Measurements from ENCODE around the gene ANKMY1. TPM values are rescaled to one million over a fixed set of nuclear protein-coding genes. Genes with fewer than 3 reads are reported as not detected.

Gene ANKMY1
- total and polyA plus RNA-seq, 2 experiments from 2014 or later: 2.3 to 8.9 TPM

- Histone ChIP-seq H3K27ac (ENCODE audit: low read depth) (no peak overlapping the region), H2AFZ (no peak overlapping the region), H4K20me1 (replicated peaks; ENCODE audit: insufficient read depth) (peaks cover 3% of the 10 kb centered on the region), H3K4me2 (no peak overlapping the region), H3K79me2 (replicated peaks; ENCODE audit: insufficient read depth) (peaks cover 10% of the 10 kb centered on the region), H3K4me1 (ENCODE audit: insufficient read depth) (no peaks in the 10 kb centered on the region), H3K9me2 (ENCODE audit: insufficient read depth) (no peaks in the 10 kb centered on the region), H3F3A (replicated peaks; ENCODE audit: low read depth) (no peaks in the 10 kb centered on the region), H3K4me3 (no peak overlapping the region), H3K36me3 (ENCODE audit: insufficient read depth) (no peaks in the 10 kb centered on the region), H3K27me3 (ENCODE audit: insufficient read depth) (no peaks in the 10 kb centered on the region)
- no peak overlapping the region for H3K27ac Mint-ChIP-seq
- no peak overlapping the region for H3K4me3 Mint-ChIP-seq
- no peaks in the 10 kb centered on the region; the same call in 2 of the 3 replicates for H3K4me1 Mint-ChIP-seq
- H3K9me3 Mint-ChIP-seq: no peaks in the 10 kb centered on the region
- peaks cover 2% of the 10 kb centered on the region; the same call in 2 of the 3 replicates for H3K36me3 Mint-ChIP-seq (ENCODE audit: low read depth)
- DNase-seq (ENCODE audit: low spot score): no peak
- peaks cover 1% of the 10 kb centered on the region for H3K27me3 Mint-ChIP-seq (ENCODE audit: insufficient read depth, low read depth, poor library complexity)
- no peak for ATAC-seq
- TF ChIP-seq JUNB (IDR thresholded peaks at IDR 0.05; ENCODE audit: unreplicated experiment) (no peak), NANOG (IDR thresholded peaks at IDR 0.05; ENCODE audit: borderline replicate concordance) (no peak)
Observed at GRCh38 chr2:240596491-240596931, 38.7 kb upstream of the ANKMY1 start.

DNA sequence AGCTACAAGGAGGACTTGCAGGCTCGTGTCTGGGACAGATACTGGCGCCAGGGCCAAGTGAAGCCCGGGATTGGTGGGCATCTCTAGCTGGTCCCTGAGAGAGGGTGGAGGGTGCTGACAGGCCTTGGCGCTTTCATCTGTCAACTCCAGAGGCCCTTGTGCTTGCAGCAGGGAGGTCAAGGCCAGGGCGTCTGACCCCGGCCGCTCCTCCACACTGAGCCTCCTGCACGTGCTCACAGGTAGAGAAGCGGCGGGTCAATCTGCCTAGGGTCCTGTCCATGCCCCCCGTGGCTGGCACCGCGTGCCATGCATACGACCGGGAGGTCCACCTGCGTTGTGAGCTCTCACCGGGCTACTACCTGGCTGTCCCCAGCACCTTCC is 38.3 kb upstream of the ANKMY1 start:
- no peaks in the 10 kb centered on the region for H3K36me3 ChIP-seq (ENCODE audit: insufficient read depth)
- Mint-ChIP-seq H3K27me3 (ENCODE audit: insufficient read depth, low read depth, poor library complexity) (peaks cover 1% of the 10 kb centered on the region), H3K4me1 (no peaks in the 10 kb centered on the region; the same call in 2 of the 3 replicates), H3K4me3 (no peak overlapping the region), H3K27ac (no peak overlapping the region), H3K36me3 (ENCODE audit: low read depth) (peaks cover 2% of the 10 kb centered on the region; the same call in 2 of the 3 replicates), H3K9me3 (no peaks in the 10 kb centered on the region)
- no peak overlapping the region for H2AFZ ChIP-seq
- H3K79me2 ChIP-seq (replicated peaks; ENCODE audit: insufficient read depth): peaks cover 14% of the 10 kb centered on the region
- DNase-seq (ENCODE audit: low spot score) (no peak), ATAC-seq (no peak)
- H3F3A ChIP-seq (replicated peaks; ENCODE audit: low read depth): no peaks in the 10 kb centered on the region
- H4K20me1 ChIP-seq (replicated peaks; ENCODE audit: insufficient read depth): peaks cover 3% of the 10 kb centered on the region
- no peak overlapping the region for H3K27ac ChIP-seq (ENCODE audit: low read depth)
- no peak overlapping the region for H3K4me3 ChIP-seq
- no peak overlapping the region for H3K4me2 ChIP-seq
- H3K27me3 ChIP-seq (ENCODE audit: insufficient read depth): no peaks in the 10 kb centered on the region
- H3K4me1 ChIP-seq (ENCODE audit: insufficient read depth): no peaks in the 10 kb centered on the region
- H3K9me2 ChIP-seq (ENCODE audit: insufficient read depth): no peaks in the 10 kb centered on the region
- TF ChIP-seq, protein P1, sequence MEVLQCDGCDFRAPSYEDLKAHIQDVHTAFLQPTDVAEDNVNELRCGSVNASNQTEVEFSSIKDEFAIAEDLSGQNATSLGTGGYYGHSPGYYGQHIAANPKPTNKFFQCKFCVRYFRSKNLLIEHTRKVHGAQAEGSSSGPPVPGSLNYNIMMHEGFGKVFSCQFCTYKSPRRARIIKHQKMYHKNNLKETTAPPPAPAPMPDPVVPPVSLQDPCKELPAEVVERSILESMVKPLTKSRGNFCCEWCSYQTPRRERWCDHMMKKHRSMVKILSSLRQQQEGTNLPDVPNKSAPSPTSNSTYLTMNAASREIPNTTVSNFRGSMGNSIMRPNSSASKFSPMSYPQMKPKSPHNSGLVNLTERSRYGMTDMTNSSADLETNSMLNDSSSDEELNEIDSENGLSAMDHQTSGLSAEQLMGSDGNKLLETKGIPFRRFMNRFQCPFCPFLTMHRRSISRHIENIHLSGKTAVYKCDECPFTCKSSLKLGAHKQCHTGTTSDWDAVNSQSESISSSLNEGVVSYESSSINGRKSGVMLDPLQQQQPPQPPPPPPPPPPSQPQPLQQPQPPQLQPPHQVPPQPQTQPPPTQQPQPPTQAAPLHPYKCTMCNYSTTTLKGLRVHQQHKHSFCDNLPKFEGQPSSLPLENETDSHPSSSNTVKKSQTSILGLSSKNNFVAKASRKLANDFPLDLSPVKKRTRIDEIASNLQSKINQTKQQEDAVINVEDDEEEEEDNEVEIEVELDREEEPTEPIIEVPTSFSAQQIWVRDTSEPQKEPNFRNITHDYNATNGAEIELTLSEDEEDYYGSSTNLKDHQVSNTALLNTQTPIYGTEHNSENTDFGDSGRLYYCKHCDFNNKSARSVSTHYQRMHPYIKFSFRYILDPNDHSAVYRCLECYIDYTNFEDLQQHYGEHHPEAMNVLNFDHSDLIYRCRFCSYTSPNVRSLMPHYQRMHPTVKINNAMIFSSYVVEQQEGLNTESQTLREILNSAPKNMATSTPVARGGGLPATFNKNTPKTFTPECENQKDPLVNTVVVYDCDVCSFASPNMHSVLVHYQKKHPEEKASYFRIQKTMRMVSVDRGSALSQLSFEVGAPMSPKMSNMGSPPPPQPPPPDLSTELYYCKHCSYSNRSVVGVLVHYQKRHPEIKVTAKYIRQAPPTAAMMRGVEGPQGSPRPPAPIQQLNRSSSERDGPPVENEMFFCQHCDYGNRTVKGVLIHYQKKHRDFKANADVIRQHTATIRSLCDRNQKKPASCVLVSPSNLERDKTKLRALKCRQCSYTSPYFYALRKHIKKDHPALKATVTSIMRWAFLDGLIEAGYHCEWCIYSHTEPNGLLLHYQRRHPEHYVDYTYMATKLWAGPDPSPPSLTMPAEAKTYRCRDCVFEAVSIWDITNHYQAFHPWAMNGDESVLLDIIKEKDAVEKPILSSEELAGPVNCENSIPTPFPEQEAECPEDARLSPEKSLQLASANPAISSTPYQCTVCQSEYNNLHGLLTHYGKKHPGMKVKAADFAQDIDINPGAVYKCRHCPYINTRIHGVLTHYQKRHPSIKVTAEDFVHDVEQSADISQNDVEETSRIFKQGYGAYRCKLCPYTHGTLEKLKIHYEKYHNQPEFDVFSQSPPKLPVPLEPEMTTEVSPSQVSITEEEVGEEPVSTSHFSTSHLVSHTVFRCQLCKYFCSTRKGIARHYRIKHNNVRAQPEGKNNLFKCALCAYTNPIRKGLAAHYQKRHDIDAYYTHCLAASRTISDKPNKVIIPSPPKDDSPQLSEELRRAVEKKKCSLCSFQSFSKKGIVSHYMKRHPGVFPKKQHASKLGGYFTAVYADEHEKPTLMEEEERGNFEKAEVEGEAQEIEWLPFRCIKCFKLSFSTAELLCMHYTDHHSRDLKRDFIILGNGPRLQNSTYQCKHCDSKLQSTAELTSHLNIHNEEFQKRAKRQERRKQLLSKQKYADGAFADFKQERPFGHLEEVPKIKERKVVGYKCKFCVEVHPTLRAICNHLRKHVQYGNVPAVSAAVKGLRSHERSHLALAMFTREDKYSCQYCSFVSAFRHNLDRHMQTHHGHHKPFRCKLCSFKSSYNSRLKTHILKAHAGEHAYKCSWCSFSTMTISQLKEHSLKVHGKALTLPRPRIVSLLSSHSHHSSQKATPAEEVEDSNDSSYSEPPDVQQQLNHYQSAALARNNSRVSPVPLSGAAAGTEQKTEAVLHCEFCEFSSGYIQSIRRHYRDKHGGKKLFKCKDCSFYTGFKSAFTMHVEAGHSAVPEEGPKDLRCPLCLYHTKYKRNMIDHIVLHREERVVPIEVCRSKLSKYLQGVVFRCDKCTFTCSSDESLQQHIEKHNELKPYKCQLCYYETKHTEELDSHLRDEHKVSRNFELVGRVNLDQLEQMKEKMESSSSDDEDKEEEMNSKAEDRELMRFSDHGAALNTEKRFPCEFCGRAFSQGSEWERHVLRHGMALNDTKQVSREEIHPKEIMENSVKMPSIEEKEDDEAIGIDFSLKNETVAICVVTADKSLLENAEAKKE (CRISPR knock-in tag; IDR thresholded peaks at IDR 0.05): no peak
- TF ChIP-seq REST (IDR thresholded peaks at IDR 0.05; ENCODE audit: unreplicated experiment) (no peak), JUNB (IDR thresholded peaks at IDR 0.05; ENCODE audit: unreplicated experiment) (no peak), EZH2 (IDR thresholded peaks at IDR 0.05; ENCODE audit: low read depth, unreplicated experiment) (no peak), NANOG (IDR thresholded peaks at IDR 0.05; ENCODE audit: borderline replicate concordance) (no peak), ZNF331 (CRISPR knock-in tag; IDR thresholded peaks at IDR 0.05; ENCODE audit: low read depth) (no peak), POLR2AphosphoS5 (IDR thresholded peaks at IDR 0.05; ENCODE audit: low read depth) (no peak), EZH2phosphoT487 (IDR thresholded peaks at IDR 0.05; ENCODE audit: unreplicated experiment) (no peak), ETS1 (IDR thresholded peaks at IDR 0.05) (no peak), CREB1 (CRISPR knock-in tag; IDR thresholded peaks at IDR 0.05; ENCODE audit: low read depth) (no peak)
